Astrocyte (in vitro differentiated cells and primary cell): ENCODE results near the gene KIAA0753.

ENCODE experiments used
- CTCF ChIP-seq: IDR thresholded peaks from 2 replicates; pipeline ENCODE4 v1.5.1; 2011; ENCODE audit warnings: low read depth, mild to moderate bottlenecking, inconsistent platforms, low read length, moderate library complexity; ENCODE audit not compliant: insufficient read depth
- EZH2 ChIP-seq: IDR thresholded peaks from 2 replicates; pipeline ENCODE4 v1.6.1; 2012; ENCODE audit warnings: mild to moderate bottlenecking, low read length, inconsistent platforms; ENCODE audit not compliant: insufficient read depth

- TF ChIP-seq CTCF (no peak), EZH2 (peak; percentile 61)
These were observed 14.6 kb upstream of the KIAA0753 start for GRCh38 chr17:6654841-6655731.
